ENCODE data around the gene DAD1. TPM values are rescaled to one million over a fixed set of nuclear protein-coding genes. Genes with fewer than 3 reads are reported as not detected.

DAD1 gene
- total and polyA plus RNA-seq, 9 donors: 117 to 310 (median 143) TPM

GRCh38 chr14:22533057-22533704 is 55.8 kb downstream of the DAD1 start:
- intact Hi-C loops (cut with DNase I): no loop called here
- Histone ChIP-seq H3K4me1 (ENCODE audit: insufficient read depth) (peaks cover 2% of the 10 kb centered on the region), H3K27me3 (no peaks in the 10 kb centered on the region), H3K27ac (no peak overlapping the region), H3K4me3 (no peak overlapping the region), H3K36me3 (no peaks in the 10 kb centered on the region), H3K9me3 (no peaks in the 10 kb centered on the region)
- 64 to 73% (median 72%) methylated on average over 2 of the region's 2 CpGs for WGBS, 3 donors
- TF ChIP-seq CTCF (IDR thresholded peaks at IDR 0.05): no peak
- no peak for TF ChIP-seq POLR2A (IDR thresholded peaks at IDR 0.05)
- TF ChIP-seq EP300 (IDR thresholded peaks at IDR 0.05): no peak
- no peak for DNase-seq

GRCh38 chr14:22532345-22533056 is 56.5 kb downstream of the DAD1 start:
- no peaks in the 10 kb centered on the region for H3K27me3 ChIP-seq
- 29 to 44% (median 39%) methylated on average over 3 of the region's 3 CpGs for WGBS, 3 donors
- intact Hi-C loops (cut with DNase I): no loop called here
- H3K9me3 ChIP-seq: no peaks in the 10 kb centered on the region
- H3K4me1 ChIP-seq (ENCODE audit: insufficient read depth): no peaks in the 10 kb centered on the region
- DNase-seq: no peak
- no peak overlapping the region for H3K27ac ChIP-seq
- no peak for TF ChIP-seq CTCF (IDR thresholded peaks at IDR 0.05)
- TF ChIP-seq POLR2A (IDR thresholded peaks at IDR 0.05): no peak
- no peak for TF ChIP-seq EP300 (IDR thresholded peaks at IDR 0.05)
- H3K36me3 ChIP-seq: no peaks in the 10 kb centered on the region
- no peak overlapping the region for H3K4me3 ChIP-seq

GRCh38 chr14:22531451-22532344 is 57.3 kb downstream of the DAD1 start:
- 93 to 98% (median 95%) methylated on average over 5 of the region's 5 CpGs for WGBS, 3 donors
- intact Hi-C loops (cut with DNase I): no loop called here
- TF ChIP-seq POLR2A (IDR thresholded peaks at IDR 0.05): no peak
- no peak for TF ChIP-seq EP300 (IDR thresholded peaks at IDR 0.05)
- TF ChIP-seq CTCF (IDR thresholded peaks at IDR 0.05): no peak
- H3K27me3 ChIP-seq: no peaks in the 10 kb centered on the region
- H3K4me1 ChIP-seq (ENCODE audit: insufficient read depth): no peaks in the 10 kb centered on the region
- no peak overlapping the region for H3K27ac ChIP-seq
- H3K36me3 ChIP-seq: no peaks in the 10 kb centered on the region
- H3K4me3 ChIP-seq: no peak overlapping the region
- DNase-seq: no peak
- no peaks in the 10 kb centered on the region for H3K9me3 ChIP-seq

GRCh38 chr14:22530127-22530526 is 58.9 kb downstream of the DAD1 start:
- no peak for DNase-seq
- intact Hi-C loops (cut with DNase I): no loop called here
- Histone ChIP-seq H3K4me1 (ENCODE audit: insufficient read depth) (no peaks in the 10 kb centered on the region), H3K4me3 (no peak overlapping the region), H3K36me3 (no peaks in the 10 kb centered on the region), H3K27ac (no peak overlapping the region), H3K9me3 (no peaks in the 10 kb centered on the region), H3K27me3 (no peaks in the 10 kb centered on the region)
- no peak for TF ChIP-seq CTCF (IDR thresholded peaks at IDR 0.05)
- TF ChIP-seq EP300 (IDR thresholded peaks at IDR 0.05): no peak
- TF ChIP-seq POLR2A (IDR thresholded peaks at IDR 0.05): no peak
- WGBS, 3 donors: 32 to 43% (median 35%) methylated on average over 1 of the region's 1 CpG
